Stomach smooth muscle (tissue), 2 donors: ENCODE measurements around the gene CCR2.

Source experiments
- H3K27ac ChIP-seq: one replicate; pipeline ENCODE4 v1.7.0; 2013; ENCODE audit warnings: mild to moderate bottlenecking, low read length, inconsistent platforms
- H3K27me3 ChIP-seq, 2 donors: one replicate each; pipeline ENCODE4 v1.7.0; 2013; ENCODE audit warnings: low read length in 2 of 2; ENCODE audit not compliant: insufficient read depth in 2 of 2, control insufficient read depth in 1 of 2
- H3K36me3 ChIP-seq, 2 donors: one replicate each; pipeline ENCODE4 v1.7.0; 2013; ENCODE audit warnings: low read length in 2 of 2; ENCODE audit not compliant: control insufficient read depth in 2 of 2, insufficient read depth in 2 of 2
- H3K4me1 ChIP-seq: one replicate; pipeline ENCODE4 v1.7.0; 2013; ENCODE audit warnings: low read length; ENCODE audit not compliant: control insufficient read depth, insufficient read depth
- H3K4me3 ChIP-seq, 2 donors: one replicate each; pipeline ENCODE4 v1.7.0; 2013; ENCODE audit warnings: low read length in 2 of 2
- H3K9ac ChIP-seq, 2 donors: one replicate each; pipeline ENCODE4 v1.7.0; 2013; ENCODE audit warnings: low read length in 2 of 2, mild to moderate bottlenecking in 1 of 2
- H3K9me3 ChIP-seq, 2 donors: one replicate each; pipeline ENCODE4 v1.7.0; 2013; ENCODE audit warnings: low read length in 2 of 2; ENCODE audit not compliant: control insufficient read depth in 2 of 2
- donor health status: healthy.
- donor health status: Pancreatic carcinoma.

The CCR2 gene

DNA sequence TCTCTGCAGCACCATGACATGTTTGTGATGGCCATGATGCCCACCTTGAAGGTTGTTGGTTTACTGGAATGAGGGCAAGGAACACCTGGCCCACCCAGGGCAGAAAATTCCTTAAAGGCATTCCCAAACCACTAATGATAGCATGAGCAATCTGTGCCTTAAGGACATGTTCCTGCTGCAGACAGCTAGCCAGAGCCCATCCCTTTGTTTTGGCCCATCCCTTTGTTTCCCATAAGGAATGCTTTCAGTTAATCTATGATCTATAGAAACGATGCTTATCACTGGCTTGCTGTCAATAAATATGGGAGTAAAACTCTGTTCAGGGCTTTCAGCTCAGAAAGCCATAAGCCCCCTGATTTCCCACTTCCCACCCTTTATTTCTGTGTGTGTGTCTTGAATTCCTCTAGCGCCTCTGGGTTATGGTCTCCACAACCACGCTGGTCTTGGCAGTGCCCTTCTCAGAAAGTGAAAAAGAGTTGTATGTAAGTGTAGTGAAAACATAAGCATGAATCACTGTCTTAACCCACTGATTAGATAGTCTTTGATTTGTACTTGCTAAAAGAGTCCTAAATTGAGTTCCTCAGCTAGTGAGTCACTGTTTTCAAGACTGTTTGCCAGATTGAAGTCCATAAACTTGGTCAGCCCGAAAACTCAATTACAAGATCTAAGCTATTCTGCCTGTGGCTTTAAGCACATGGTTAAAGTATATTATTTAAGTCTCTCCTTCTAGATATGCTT is 19.0 kb upstream of the CCR2 start:
- peaks cover 0 to 5% of the 10 kb centered on the region in 2 donors for H3K9me3 ChIP-seq
- no peak overlapping the region for H3K27ac ChIP-seq
- no peak overlapping the region for H3K9ac ChIP-seq
- no peak overlapping the region for H3K4me3 ChIP-seq
- no peaks in the 10 kb centered on the region for H3K4me1 ChIP-seq
- H3K27me3 ChIP-seq: no peaks in the 10 kb centered on the region
- no peaks in the 10 kb centered on the region for H3K36me3 ChIP-seq

DNA sequence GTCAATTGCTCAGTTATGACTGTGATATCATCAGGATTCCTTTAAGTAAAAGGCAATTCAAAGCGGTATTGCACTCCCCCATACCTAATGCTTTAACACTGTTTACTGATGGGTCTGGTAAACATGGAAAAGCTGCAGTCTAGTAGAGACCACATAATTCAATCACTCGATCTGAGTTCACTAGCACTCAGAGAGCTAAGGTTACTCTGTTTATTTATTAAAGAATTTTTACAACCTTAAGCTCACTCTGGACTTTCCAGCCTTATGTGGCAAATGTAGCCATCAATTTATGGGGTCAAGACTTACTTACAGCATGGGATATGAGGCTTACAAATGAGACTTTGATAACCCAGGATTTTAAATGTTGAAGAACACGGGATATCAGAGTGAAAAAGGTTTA is 18.4 kb upstream of the CCR2 start:
- Histone ChIP-seq H3K4me1 (no peaks in the 10 kb centered on the region), H3K36me3 (no peaks in the 10 kb centered on the region), H3K27me3 (no peaks in the 10 kb centered on the region), H3K27ac (no peak overlapping the region), H3K9ac (no peak overlapping the region), H3K9me3 (peaks cover 0 to 5% of the 10 kb centered on the region in 2 donors), H3K4me3 (no peak overlapping the region)

DNA sequence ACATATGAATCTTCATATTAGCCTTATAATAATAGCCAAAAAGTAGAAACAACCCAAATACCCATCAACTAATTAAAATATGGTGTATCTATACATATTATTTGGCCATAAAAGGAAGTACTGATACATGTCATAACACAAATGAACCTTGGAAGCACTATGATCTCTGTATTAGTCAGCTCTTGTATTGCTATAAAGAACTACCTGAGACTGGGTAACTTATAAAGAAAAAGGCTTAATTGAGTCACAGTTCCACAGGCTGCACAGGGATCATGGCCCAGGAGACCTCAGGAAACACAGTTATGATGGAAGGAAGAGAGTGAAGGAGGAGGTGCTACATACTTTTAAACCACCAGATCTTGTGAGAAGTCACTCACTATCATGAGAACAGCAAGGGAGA is 16.0 kb upstream of the CCR2 start:
- no peak overlapping the region for H3K9ac ChIP-seq
- H3K27me3 ChIP-seq: no peaks in the 10 kb centered on the region
- H3K4me1 ChIP-seq: no peaks in the 10 kb centered on the region
- H3K27ac ChIP-seq: no peak overlapping the region
- no peaks in the 10 kb centered on the region for H3K36me3 ChIP-seq
- H3K9me3 ChIP-seq: peaks cover 0 to 5% of the 10 kb centered on the region in 2 donors
- H3K4me3 ChIP-seq: no peak overlapping the region

GRCh38 chr3:46338840-46339239 is 15.1 kb upstream of the CCR2 start:
- H3K27ac ChIP-seq: no peak overlapping the region
- no peaks in the 10 kb centered on the region for H3K27me3 ChIP-seq
- H3K4me1 ChIP-seq: no peaks in the 10 kb centered on the region
- no peak overlapping the region for H3K9ac ChIP-seq
- peaks cover 0 to 5% of the 10 kb centered on the region in 2 donors for H3K9me3 ChIP-seq
- H3K4me3 ChIP-seq: no peak overlapping the region
- no peaks in the 10 kb centered on the region for H3K36me3 ChIP-seq

DNA sequence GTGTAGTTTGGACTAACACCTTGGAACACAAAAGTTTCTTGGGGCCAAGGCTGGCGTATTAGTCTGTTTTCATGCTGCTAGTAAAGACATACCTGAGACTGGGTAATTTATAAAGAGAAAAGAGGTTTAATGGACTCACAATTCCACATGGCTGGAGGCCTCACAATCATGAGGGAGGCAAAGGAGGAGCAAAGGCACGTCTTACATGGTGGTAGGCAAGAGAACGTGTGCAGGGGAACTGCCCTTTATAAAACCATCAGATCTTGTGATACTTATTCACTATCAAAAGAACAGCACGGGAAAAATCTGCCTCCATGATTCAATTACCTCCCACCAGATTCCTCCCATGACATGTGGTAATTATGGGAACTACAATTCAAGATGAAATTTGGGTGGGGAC is 9.4 kb upstream of the CCR2 start:
- Histone ChIP-seq H3K4me1 (no peaks in the 10 kb centered on the region), H3K9ac (no peak overlapping the region)

DNA sequence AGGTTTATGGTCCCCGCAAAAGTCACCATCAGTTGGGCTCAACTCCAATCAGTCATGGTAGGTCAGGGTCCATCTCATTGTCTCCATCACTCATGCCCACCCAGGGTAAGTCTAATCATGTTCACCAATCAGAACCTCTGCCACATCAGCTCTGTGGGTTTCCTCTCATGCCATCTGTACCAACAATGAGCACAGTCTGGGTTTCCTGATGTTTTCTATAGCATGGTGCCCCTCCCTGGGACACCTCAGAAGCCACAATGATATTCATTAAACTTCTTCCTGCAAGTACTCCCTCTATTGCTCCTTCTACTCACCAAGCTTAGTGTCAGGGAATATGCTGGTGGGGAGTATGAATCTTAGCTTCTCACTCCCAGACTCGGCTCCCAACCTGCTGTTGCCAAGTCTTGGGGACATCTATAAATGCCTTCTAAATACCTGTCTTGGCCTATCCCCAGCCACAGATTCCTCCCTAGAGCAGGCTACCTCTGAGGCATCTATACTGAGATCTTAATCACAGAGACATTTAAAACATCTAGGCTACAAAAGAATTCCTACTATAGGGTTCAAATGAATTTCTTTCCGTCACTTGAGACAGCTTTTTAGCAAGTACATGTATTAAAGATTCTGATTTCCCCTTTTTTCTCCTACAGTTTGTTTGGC is 5.0 kb upstream of the CCR2 start:
- Histone ChIP-seq H3K27me3 (peaks cover 0 to 2% of the 10 kb centered on the region in 2 donors), H3K4me1 (no peaks in the 10 kb centered on the region), H3K9ac (no peak overlapping the region), H3K9me3 (no peaks in the 10 kb centered on the region), H3K4me3 (no peak overlapping the region), H3K36me3 (no peaks in the 10 kb centered on the region), H3K27ac (no peak overlapping the region)

More for the DNA sequence above, 9.4 kb upstream of the CCR2 start:
- Histone ChIP-seq H3K27ac (no peak overlapping the region), H3K4me3 (no peak overlapping the region), H3K27me3 (no peaks in the 10 kb centered on the region), H3K9me3 (no peaks in the 10 kb centered on the region), H3K36me3 (no peaks in the 10 kb centered on the region)

DNA sequence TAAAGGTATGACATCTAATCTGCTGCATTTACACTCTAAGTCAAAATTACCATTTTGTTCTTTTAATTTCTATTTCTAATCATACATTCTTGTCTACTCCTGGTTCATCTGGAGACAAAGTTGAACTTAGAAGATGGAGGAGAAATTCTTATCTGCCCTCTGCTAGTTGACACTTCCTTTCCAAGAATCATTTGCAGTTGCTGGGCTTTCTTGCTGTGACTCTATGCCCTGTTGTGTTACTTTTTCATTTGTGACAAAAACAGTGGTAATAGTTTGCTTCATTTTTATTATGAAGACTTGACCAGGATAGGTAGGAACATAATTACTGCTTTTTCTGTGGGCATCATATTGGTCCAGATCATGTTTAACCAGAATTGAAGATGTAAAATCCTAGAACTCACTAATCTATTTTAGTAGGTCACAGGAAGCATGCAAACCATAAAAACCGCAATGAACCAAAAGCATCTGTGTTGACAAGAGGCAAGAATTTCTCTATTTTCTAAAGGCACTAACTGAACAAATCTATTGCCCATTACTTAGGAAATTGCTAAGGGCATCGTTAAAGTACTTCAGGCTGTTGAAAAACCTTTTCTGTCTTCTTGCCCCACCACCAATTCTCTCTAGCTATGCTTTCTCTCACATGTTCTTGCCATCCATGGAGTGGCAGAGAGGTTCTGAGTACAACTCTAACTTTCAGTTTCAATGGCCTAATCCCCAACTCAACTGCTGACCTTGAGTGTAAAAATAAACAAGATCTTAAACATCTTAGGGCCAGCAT is 4.2 kb upstream of the CCR2 start:
- Histone ChIP-seq H3K4me3 (no peak overlapping the region), H3K27ac (no peak overlapping the region), H3K36me3 (no peaks in the 10 kb centered on the region), H3K4me1 (no peaks in the 10 kb centered on the region), H3K9me3 (no peaks in the 10 kb centered on the region), H3K9ac (no peak overlapping the region), H3K27me3 (peaks cover 0 to 2% of the 10 kb centered on the region in 2 donors)

DNA sequence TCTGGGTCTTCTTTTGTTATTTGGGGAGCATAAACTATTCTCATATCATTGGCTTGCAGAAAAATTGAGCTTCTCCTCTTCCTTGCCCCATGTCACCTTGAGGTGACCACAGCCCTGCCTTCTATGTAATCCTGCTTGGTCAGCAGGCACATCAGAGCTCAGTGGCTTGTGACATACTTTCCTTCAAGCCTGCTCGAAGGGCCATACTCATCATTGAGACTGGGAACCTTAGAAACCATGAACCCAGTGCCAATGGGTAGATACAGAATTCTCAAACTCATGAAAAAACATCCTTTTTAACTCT is 3.7 kb upstream of the CCR2 start:
- no peak overlapping the region for H3K4me3 ChIP-seq
- no peaks in the 10 kb centered on the region for H3K36me3 ChIP-seq
- no peak overlapping the region for H3K27ac ChIP-seq
- no peak overlapping the region for H3K9ac ChIP-seq
- no peaks in the 10 kb centered on the region for H3K4me1 ChIP-seq
- H3K9me3 ChIP-seq: no peaks in the 10 kb centered on the region
- H3K27me3 ChIP-seq: peaks cover 0 to 2% of the 10 kb centered on the region in 2 donors

- H3K4me3 ChIP-seq: no peak overlapping the region
- no peak overlapping the region for H3K27ac ChIP-seq
- H3K27me3 ChIP-seq: peaks cover 0 to 2% of the 10 kb centered on the region in 2 donors
- H3K36me3 ChIP-seq: no peaks in the 10 kb centered on the region
- H3K9me3 ChIP-seq: no peaks in the 10 kb centered on the region
- H3K4me1 ChIP-seq: no peaks in the 10 kb centered on the region
- H3K9ac ChIP-seq: no peak overlapping the region
These were observed 2.3 kb upstream of the CCR2 start for GRCh38 chr3:46351646-46352045.

- H3K36me3 ChIP-seq: no peaks in the 10 kb centered on the region
- no peak overlapping the region for H3K27ac ChIP-seq
- no peaks in the 10 kb centered on the region for H3K4me1 ChIP-seq
- no peak overlapping the region for H3K4me3 ChIP-seq
- H3K27me3 ChIP-seq: peaks cover 0 to 5% of the 10 kb centered on the region in 2 donors
- H3K9me3 ChIP-seq: no peaks in the 10 kb centered on the region
- H3K9ac ChIP-seq: no peak overlapping the region
These were observed 821 bp upstream of the CCR2 start for GRCh38 chr3:46353090-46353489.

GRCh38 chr3:46354478-46354877 is 567 bp downstream of the CCR2 start:
- no peak overlapping the region for H3K27ac ChIP-seq
- H3K36me3 ChIP-seq: no peaks in the 10 kb centered on the region

More at GRCh38 chr3:46354478-46354877, 567 bp downstream of the CCR2 start:
- H3K9me3 ChIP-seq: no peaks in the 10 kb centered on the region
- peaks cover 0 to 6% of the 10 kb centered on the region in 2 donors for H3K27me3 ChIP-seq
- H3K9ac ChIP-seq: no peak overlapping the region
- no peak overlapping the region for H3K4me3 ChIP-seq
- no peaks in the 10 kb centered on the region for H3K4me1 ChIP-seq
